Neural progenitor cell (in vitro differentiated cells): ENCODE measurements around the gene RCAN1.

Source experiments
- EZH2 ChIP-seq: fragments of 200-600 bp; sonication (generic); IDR thresholded peaks from 2 replicates; pipeline ENCODE4 v1.6.1; 2017; ENCODE audit warnings: antibody characterized with exemption, mild to moderate bottlenecking, moderate library complexity
- EZH2phosphoT487 ChIP-seq: fragments of 200-600 bp; sonication (generic); IDR thresholded peaks from 2 replicates; pipeline ENCODE4 v1.6.1; 2017; ENCODE audit warnings: antibody characterized with exemption
- TF ChIP-seq, protein P1 (sequence below): fragments of 200-600 bp; sonication (generic); IDR thresholded peaks from 2 replicates; pipeline ENCODE4 v1.5.1; 2017; ENCODE audit warnings: antibody characterized with exemption, mild to moderate bottlenecking

DNA sequence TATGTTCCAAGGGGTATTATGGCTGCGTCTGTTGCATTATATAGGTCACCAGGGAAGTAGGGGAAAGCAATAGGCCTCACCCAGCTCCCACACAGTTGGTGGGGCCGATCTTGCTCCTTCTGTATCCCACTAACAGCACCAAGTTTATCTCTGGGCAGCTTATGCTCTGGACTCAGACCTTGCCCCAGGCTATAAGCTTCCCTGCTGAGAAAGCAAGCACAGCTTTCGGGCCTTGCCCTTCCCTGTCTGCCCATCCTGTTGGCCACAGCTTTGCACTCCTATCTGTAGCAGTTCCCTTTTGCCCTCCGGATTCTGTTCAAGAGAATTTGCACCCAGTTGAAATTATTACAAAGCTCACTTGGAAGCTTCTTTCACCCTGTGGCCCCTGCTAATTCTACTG is 115.8 kb downstream of the RCAN1 start:
- TF ChIP-seq EZH2phosphoT487 = no peak
- TF ChIP-seq, protein P1, sequence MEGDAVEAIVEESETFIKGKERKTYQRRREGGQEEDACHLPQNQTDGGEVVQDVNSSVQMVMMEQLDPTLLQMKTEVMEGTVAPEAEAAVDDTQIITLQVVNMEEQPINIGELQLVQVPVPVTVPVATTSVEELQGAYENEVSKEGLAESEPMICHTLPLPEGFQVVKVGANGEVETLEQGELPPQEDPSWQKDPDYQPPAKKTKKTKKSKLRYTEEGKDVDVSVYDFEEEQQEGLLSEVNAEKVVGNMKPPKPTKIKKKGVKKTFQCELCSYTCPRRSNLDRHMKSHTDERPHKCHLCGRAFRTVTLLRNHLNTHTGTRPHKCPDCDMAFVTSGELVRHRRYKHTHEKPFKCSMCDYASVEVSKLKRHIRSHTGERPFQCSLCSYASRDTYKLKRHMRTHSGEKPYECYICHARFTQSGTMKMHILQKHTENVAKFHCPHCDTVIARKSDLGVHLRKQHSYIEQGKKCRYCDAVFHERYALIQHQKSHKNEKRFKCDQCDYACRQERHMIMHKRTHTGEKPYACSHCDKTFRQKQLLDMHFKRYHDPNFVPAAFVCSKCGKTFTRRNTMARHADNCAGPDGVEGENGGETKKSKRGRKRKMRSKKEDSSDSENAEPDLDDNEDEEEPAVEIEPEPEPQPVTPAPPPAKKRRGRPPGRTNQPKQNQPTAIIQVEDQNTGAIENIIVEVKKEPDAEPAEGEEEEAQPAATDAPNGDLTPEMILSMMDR = no peak
- TF ChIP-seq EZH2 = no peak
